MCF 10A (cell line): ENCODE measurements around the gene SLC2A14. TPM values are rescaled to one million over a fixed set of nuclear protein-coding genes. Genes with fewer than 3 reads are reported as not detected.
"Not testable (repeated sequence)": the region's sequence is repeated elsewhere in the genome, so short reads cannot be mapped to it uniquely, and the experiment has no call there.

ENCODE experiments used
- BruUV-seq: library from RNA; stranded (reverse); fragments of 400-500 nt; replicated peaks from 2 replicates; lab custom pipeline; 2021; lab: Mats Ljungman, UMichigan
- CTCF ChIA-PET: fragments of 300-600 bp; sonication (Branson Sonifier 250); formaldehyde crosslinking; extraction: SDS; loops from one replicate; lab custom pipeline; 2021; ENCODE audit warnings: antibody characterized with exemption, inconsistent platforms; lab: Yijun Ruan, JAX
- POLR2A ChIA-PET: fragments of 300-600, 350-650 bp; sonication (Branson Sonifier 250); formaldehyde crosslinking; extraction: SDS; loops from one replicate; lab custom pipeline; 2020; ENCODE audit warnings: antibody characterized with exemption, inconsistent platforms; lab: Yijun Ruan, JAX
- DNase-seq: peaks from one replicate; pipeline ENCODE4 v3.0.0-alpha.2; 2018; ENCODE audit not compliant: unreplicated experiment
- H3K27ac Mint-ChIP-seq: one replicate; pipeline ENCODE4 v1.8.0; 2022; ENCODE audit warnings: mild to moderate bottlenecking, low read depth, mixed read lengths; ENCODE audit not compliant: unreplicated experiment
- H3K27me3 Mint-ChIP-seq: one replicate; pipeline ENCODE4 v1.8.0; 2022; ENCODE audit warnings: mixed read lengths; ENCODE audit not compliant: insufficient read depth, unreplicated experiment
- H3K36me3 Mint-ChIP-seq: one replicate; pipeline ENCODE4 v1.8.0; 2022; ENCODE audit warnings: mild to moderate bottlenecking, moderate library complexity, mixed read lengths; ENCODE audit not compliant: insufficient read depth, unreplicated experiment
- H3K4me1 Mint-ChIP-seq: one replicate; pipeline ENCODE4 v1.8.0; 2022; ENCODE audit warnings: mixed read lengths; ENCODE audit not compliant: insufficient read depth, unreplicated experiment
- H3K4me3 Mint-ChIP-seq: one replicate; pipeline ENCODE4 v1.8.0; 2022; ENCODE audit warnings: mild to moderate bottlenecking, moderate library complexity, mixed read lengths; ENCODE audit not compliant: unreplicated experiment
- H3K9me3 Mint-ChIP-seq: one replicate; pipeline ENCODE4 v1.8.0; 2022; ENCODE audit warnings: mixed read lengths; ENCODE audit not compliant: unreplicated experiment
- CTCF ChIP-seq: fragments of 200-600 bp; IDR thresholded peaks from one replicate; pipeline ENCODE4 v1.8.0; 2022; ENCODE audit warnings: antibody characterized with exemption, mild to moderate bottlenecking; ENCODE audit not compliant: unreplicated experiment
- intact Hi-C: fragments of 100-400 bp; cut with micrococcal nuclease; formaldehyde crosslinking; loops from 2 replicates; pipeline ENCODE4 v1.14.1; 2022
- total RNA-seq: library from RNA; stranded (reverse); gene quantifications from 2 replicates; pipeline ENCODE4 v1.2.3, GENCODE V29; 2022

Gene SLC2A14
- total RNA-seq, 1 experiment from 2014 or later: not detected

- H3K4me1 Mint-ChIP-seq: no peaks in the 10 kb centered on the region
- CTCF ChIA-PET: interaction anchor here (2.3 kb wide), 1 partner anchor 16 kb away, joined by 14 read pairs; no protein-coding TSS in a partner anchor
- H3K9me3 Mint-ChIP-seq: no peaks in the 10 kb centered on the region
- BruUV-seq: no TSS peak
- H3K27me3 Mint-ChIP-seq: no peaks in the 10 kb centered on the region
- no peak for TF ChIP-seq CTCF
- H3K27ac Mint-ChIP-seq: peak overlapping the region; percentile 71
- intact Hi-C loops: no loop called here
- H3K36me3 Mint-ChIP-seq: peaks cover 17% of the 10 kb centered on the region
- H3K4me3 Mint-ChIP-seq: no peak overlapping the region
- no peak for DNase-seq
- POLR2A ChIA-PET: no interaction called here
Observed at GRCh38 chr12:7916936-7917335, 44.2 kb upstream of the SLC2A14 start.

GRCh38 chr12:7915661-7916403 is 43.1 kb upstream of the SLC2A14 start:
- intact Hi-C loops: no loop called here
- H3K4me1 Mint-ChIP-seq: no peaks in the 10 kb centered on the region
- no peak for DNase-seq
- TF ChIP-seq CTCF: no peak
- no peaks in the 10 kb centered on the region for H3K27me3 Mint-ChIP-seq
- H3K9me3 Mint-ChIP-seq: no peaks in the 10 kb centered on the region
- CTCF ChIA-PET: interaction anchor here (0.6 to 1.0 kb wide), 2 partner anchors 24 to 214 kb away, joined by 3 to 4 read pairs; no protein-coding TSS in a partner anchor
- H3K27ac Mint-ChIP-seq: no peak overlapping the region
- H3K4me3 Mint-ChIP-seq: no peak overlapping the region
- POLR2A ChIA-PET: no interaction called here
- H3K36me3 Mint-ChIP-seq: peaks cover 6% of the 10 kb centered on the region
- no TSS peak for BruUV-seq

GRCh38 chr12:7910106-7910505 is 37.4 kb upstream of the SLC2A14 start:
- H3K4me3 Mint-ChIP-seq, H3K36me3 Mint-ChIP-seq, H3K4me1 Mint-ChIP-seq, intact Hi-C loops, H3K27ac Mint-ChIP-seq, DNase-seq, H3K9me3 Mint-ChIP-seq, H3K27me3 Mint-ChIP-seq, BruUV-seq: not testable (repeated sequence)
- ChIA-PET CTCF (interaction anchor here (0.6 to 1.5 kb wide), 5 partner anchors 9 to 132 kb away, joined by 3 to 5 read pairs (median 5); no protein-coding TSS in a partner anchor), POLR2A (interaction anchor here (0.7 kb wide), 1 partner anchor 313 kb away, joined by 3 read pairs; no protein-coding TSS in a partner anchor)

GRCh38 chr12:7907009-7907408 is 34.3 kb upstream of the SLC2A14 start:
- peak; percentile 17 for TF ChIP-seq CTCF
- ChIA-PET CTCF (interaction anchor here (0.6 to 3.8 kb wide), 9 partner anchors 13 to 1710 kb away, joined by 3 to 22 read pairs (median 4); no protein-coding TSS in a partner anchor), POLR2A (no interaction called here)
- H3K4me1 Mint-ChIP-seq: no peaks in the 10 kb centered on the region
- no peak overlapping the region for H3K4me3 Mint-ChIP-seq
- H3K9me3 Mint-ChIP-seq: no peaks in the 10 kb centered on the region
- H3K27me3 Mint-ChIP-seq: no peaks in the 10 kb centered on the region
- H3K27ac Mint-ChIP-seq: no peak overlapping the region
- intact Hi-C loops: loop anchor here (1.0 kb wide), 1 partner anchor 47 kb away; no protein-coding TSS in a partner anchor
- no TSS peak for BruUV-seq
- peak; percentile 61 for DNase-seq
- H3K36me3 Mint-ChIP-seq: no peaks in the 10 kb centered on the region

- H3K4me3 Mint-ChIP-seq, POLR2A ChIA-PET, H3K27me3 Mint-ChIP-seq, H3K36me3 Mint-ChIP-seq, H3K9me3 Mint-ChIP-seq, DNase-seq, intact Hi-C loops, H3K4me1 Mint-ChIP-seq, BruUV-seq, H3K27ac Mint-ChIP-seq: not testable (repeated sequence)
- CTCF ChIA-PET: interaction anchor here (0.6 to 3.8 kb wide), 7 partner anchors 12 to 182 kb away, joined by 3 to 22 read pairs (median 4); no protein-coding TSS in a partner anchor
Observed at GRCh38 chr12:7906303-7906702, 33.6 kb upstream of the SLC2A14 start.

GRCh38 chr12:7905600-7906125 is 32.9 kb upstream of the SLC2A14 start:
- intact Hi-C loops, DNase-seq, H3K27me3 Mint-ChIP-seq, BruUV-seq, H3K27ac Mint-ChIP-seq, H3K36me3 Mint-ChIP-seq, H3K4me3 Mint-ChIP-seq, H3K9me3 Mint-ChIP-seq, H3K4me1 Mint-ChIP-seq: not testable (repeated sequence)
- ChIA-PET CTCF (interaction anchor here (0.6 to 3.8 kb wide), 6 partner anchors 13 to 888 kb away, joined by 3 to 22 read pairs (median 4); no protein-coding TSS in a partner anchor), POLR2A (interaction anchor here (0.6 to 1.2 kb wide), 2 partner anchors 10 to 13 kb away, joined by 3 read pairs; no protein-coding TSS in a partner anchor)
